Caco-2 (cell line): ENCODE measurements around the gene KRT1. TPM values are rescaled to one million over a fixed set of nuclear protein-coding genes. Genes with fewer than 3 reads are reported as not detected.
A peak's percentile ranks its signal among the peaks of the same experiment; 100 is the strongest.

Source experiments
- BruUV-seq: library from RNA; stranded (reverse); fragments of 400-500 nt; replicated peaks from 2 replicates; lab custom pipeline; 2021; lab: Mats Ljungman, UMichigan
- CTCF ChIA-PET: fragments of 300-600 bp; sonication (Branson Sonifier 250); formaldehyde crosslinking; loops from one replicate; lab custom pipeline; 2022; ENCODE audit warnings: antibody characterized with exemption; lab: Charles Lee
- POLR2A ChIA-PET: fragments of 300-600 bp; sonication (Branson Sonifier 250); formaldehyde crosslinking; loops from one replicate; lab custom pipeline; 2022; ENCODE audit warnings: antibody characterized with exemption; lab: Charles Lee
- DNase-seq, 2 experiments: peaks; one replicate each; pipeline versions ENCODE4 v3.0.0 to v3.0.0-alpha.2; 2020 to 2022
- H3K27me3 ChIP-seq: replicated peaks from 2 replicates; pipeline ENCODE4 v1.6.0; 2011; ENCODE audit warnings: low read length; ENCODE audit not compliant: control insufficient read depth, insufficient read depth
- H3K36me3 ChIP-seq: 2 replicates; pipeline ENCODE4 v1.5.1; 2011; ENCODE audit warnings: low read length; ENCODE audit not compliant: control insufficient read depth, insufficient read depth
- H3K4me1 ChIP-seq: fragments of 250-450 bp; sonication (Bioruptor Pico); 2 replicates; pipeline ENCODE4 v1.5.1; 2020; ENCODE audit warnings: mild to moderate bottlenecking
- H3K4me3 ChIP-seq: 2 replicates; pipeline ENCODE4 v1.5.1; 2011; ENCODE audit warnings: low read depth, mild to moderate bottlenecking, control low read depth, low read length
- H3K9me3 ChIP-seq: fragments of 250-450 bp; sonication (Bioruptor Pico); 2 replicates; pipeline ENCODE4 v1.5.1; 2020; ENCODE audit warnings: mild to moderate bottlenecking, moderate library complexity
- H3K27ac Mint-ChIP-seq: one replicate; pipeline ENCODE4 v1.8.0; 2022; ENCODE audit warnings: mixed read lengths; ENCODE audit not compliant: unreplicated experiment
- H3K27me3 Mint-ChIP-seq: one replicate; pipeline ENCODE4 v1.8.0; 2022; ENCODE audit warnings: mixed read lengths; ENCODE audit not compliant: insufficient read depth, unreplicated experiment
- H3K36me3 Mint-ChIP-seq: one replicate; pipeline ENCODE4 v1.8.0; 2022; ENCODE audit warnings: mild to moderate bottlenecking, mixed read lengths; ENCODE audit not compliant: insufficient read depth, unreplicated experiment
- H3K4me1 Mint-ChIP-seq: one replicate; pipeline ENCODE4 v1.8.0; 2022; ENCODE audit warnings: low read depth, mixed read lengths; ENCODE audit not compliant: unreplicated experiment
- H3K4me3 Mint-ChIP-seq: one replicate; pipeline ENCODE4 v1.8.0; 2022; ENCODE audit warnings: mild to moderate bottlenecking, moderate library complexity, mixed read lengths; ENCODE audit not compliant: unreplicated experiment
- H3K9me3 Mint-ChIP-seq: one replicate; pipeline ENCODE4 v1.8.0; 2022; ENCODE audit warnings: mixed read lengths; ENCODE audit not compliant: unreplicated experiment
- CTCF ChIP-seq, 2 experiments: fragments of 200-600 bp in 1 of 2; IDR thresholded peaks; 1 replicate in 1 of 2; 2 replicates in 1 of 2; pipeline versions ENCODE4 v1.5.1 to v1.8.0; 2011 to 2022; ENCODE audit warnings: antibody characterized with exemption in 1 of 2, control low read depth in 1 of 2, inconsistent platforms in 1 of 2, low read depth in 1 of 2, low read length in 1 of 2, mild to moderate bottlenecking in 1 of 2, moderate library complexity in 1 of 2; ENCODE audit not compliant: insufficient read depth in 1 of 2, severe bottlenecking in 1 of 2, unreplicated experiment in 1 of 2
- intact Hi-C: fragments of 100-400 bp; cut with micrococcal nuclease; formaldehyde crosslinking; loops from one replicate; pipeline ENCODE4 v1.10.0; 2022; ENCODE audit not compliant: unreplicated experiment
- total RNA-seq: library from RNA; stranded (reverse); gene quantifications from 2 replicates; pipeline ENCODE4 v1.2.3, GENCODE V29; 2022

KRT1 gene
- total RNA-seq, 1 experiment from 2014 or later, result 0.20 TPM

DNA sequence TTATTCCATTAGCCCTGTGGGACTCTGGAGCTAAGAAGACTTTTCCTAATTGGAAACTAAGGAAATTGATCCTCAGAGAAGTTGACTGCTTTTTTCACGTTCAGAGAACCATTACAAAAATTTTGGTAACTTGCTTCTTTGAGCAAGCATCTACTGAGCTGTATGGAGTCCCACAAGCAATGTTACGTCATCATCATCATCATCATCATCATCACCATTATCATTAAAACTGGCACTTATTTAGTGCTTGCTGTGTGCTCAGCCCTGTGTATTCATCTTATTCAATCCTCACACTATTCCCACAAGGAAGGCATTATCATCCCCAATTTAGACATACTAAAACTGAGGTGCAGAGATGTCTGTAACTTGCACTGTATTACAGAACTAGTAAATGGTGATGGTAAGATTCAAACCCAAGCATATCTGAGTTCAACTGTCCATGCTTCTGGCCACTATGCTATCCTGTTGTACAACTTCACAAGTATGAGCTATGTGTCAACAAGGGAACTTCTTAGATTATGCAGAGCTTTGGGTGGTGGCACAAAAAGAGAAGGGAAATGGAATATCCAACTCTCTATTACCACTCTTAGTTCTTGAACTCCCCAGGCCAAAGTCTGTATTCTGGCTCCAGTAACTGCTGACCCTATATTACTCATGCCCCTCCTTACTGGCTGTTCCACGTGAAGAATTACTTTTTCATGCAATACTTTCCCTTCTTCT, 6.3 kb downstream of the KRT1 start:
- Mint-ChIP-seq H3K4me1 (no peaks in the 10 kb centered on the region), H3K36me3 (no peaks in the 10 kb centered on the region), H3K4me3 (no peak overlapping the region), H3K27me3 (no peaks in the 10 kb centered on the region), H3K27ac (no peak overlapping the region), H3K9me3 (no peaks in the 10 kb centered on the region)
- no peaks in the 10 kb centered on the region for H3K36me3 ChIP-seq
- ChIA-PET CTCF (interaction anchor here (1.9 kb wide), 1 partner anchor 197 kb away, joined by 5 read pairs; no protein-coding TSS in a partner anchor), POLR2A (interaction anchor here (0.6 kb wide), 1 partner anchor 65 kb away, joined by 4 read pairs; no protein-coding TSS in a partner anchor)
- no peak for TF ChIP-seq CTCF (IDR thresholded peaks at IDR 0.05; ENCODE audit: insufficient read depth in 1 of 2, low read depth in 1 of 2, low read length in 1 of 2, severe bottlenecking in 1 of 2, unreplicated experiment in 1 of 2)
- intact Hi-C loops, result no loop called here
- H3K9me3 ChIP-seq, result no peaks in the 10 kb centered on the region
- DNase-seq, result no peak
- BruUV-seq, result no TSS peak
- peaks cover 27% of the 10 kb centered on the region for H3K4me1 ChIP-seq
- H3K27me3 ChIP-seq, result no peaks in the 10 kb centered on the region
- no peak overlapping the region for H3K4me3 ChIP-seq

DNA sequence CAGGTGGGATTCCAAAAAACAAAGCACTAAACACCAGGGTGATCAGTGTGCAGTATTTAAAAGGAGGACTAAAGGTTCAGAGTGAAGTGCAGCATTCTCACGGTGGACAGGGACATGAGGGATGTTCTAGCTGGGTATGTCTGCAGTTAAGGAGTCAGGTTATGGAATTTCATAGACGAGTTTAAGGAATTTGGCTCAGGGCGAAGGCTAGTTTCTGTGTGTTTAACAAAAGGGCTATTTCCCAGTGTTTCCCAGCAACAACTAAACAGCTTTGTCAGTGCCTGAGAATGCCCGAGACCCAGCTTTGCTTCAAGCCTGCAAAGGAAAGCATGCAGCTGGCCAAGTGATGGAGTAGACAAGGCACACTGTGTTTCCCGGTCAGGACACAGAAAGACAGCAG, 7.0 kb downstream of the KRT1 start:
- no peaks in the 10 kb centered on the region for H3K4me1 Mint-ChIP-seq
- peak in 1 of 2 experiments; percentile 26 for DNase-seq
- ChIA-PET CTCF (interaction anchor here (1.9 kb wide), 1 partner anchor 197 kb away, joined by 5 read pairs; no protein-coding TSS in a partner anchor), POLR2A (no interaction called here)
- no peaks in the 10 kb centered on the region for H3K27me3 ChIP-seq
- H3K4me3 Mint-ChIP-seq, result no peak overlapping the region
- H3K4me3 ChIP-seq, result no peak overlapping the region
- no TSS peak for BruUV-seq
- intact Hi-C loops, result no loop called here
- no peak for TF ChIP-seq CTCF (IDR thresholded peaks at IDR 0.05; ENCODE audit: insufficient read depth in 1 of 2, low read depth in 1 of 2, low read length in 1 of 2, severe bottlenecking in 1 of 2, unreplicated experiment in 1 of 2)
- no peaks in the 10 kb centered on the region for H3K9me3 Mint-ChIP-seq
- H3K9me3 ChIP-seq, result no peaks in the 10 kb centered on the region
- H3K4me1 ChIP-seq, result peaks cover 27% of the 10 kb centered on the region
- no peaks in the 10 kb centered on the region for H3K36me3 Mint-ChIP-seq
- no peaks in the 10 kb centered on the region for H3K36me3 ChIP-seq
- H3K27ac Mint-ChIP-seq, result no peak overlapping the region
- peaks cover 3% of the 10 kb centered on the region for H3K27me3 Mint-ChIP-seq

- no peaks in the 10 kb centered on the region for H3K36me3 ChIP-seq
- H3K9me3 ChIP-seq, result no peaks in the 10 kb centered on the region
- BruUV-seq, result no TSS peak
- H3K4me1 Mint-ChIP-seq, result no peaks in the 10 kb centered on the region
- POLR2A ChIA-PET, result interaction anchor here (0.7 kb wide), 1 partner anchor 630 kb away, joined by 3 read pairs; no protein-coding TSS in a partner anchor
- TF ChIP-seq CTCF (IDR thresholded peaks at IDR 0.05; ENCODE audit: insufficient read depth in 1 of 2, low read depth in 1 of 2, low read length in 1 of 2, severe bottlenecking in 1 of 2, unreplicated experiment in 1 of 2), result no peak
- no peak overlapping the region for H3K4me3 Mint-ChIP-seq
- DNase-seq, result peak; percentile 32 to 49
- H3K27me3 ChIP-seq, result no peaks in the 10 kb centered on the region
- no peak overlapping the region for H3K27ac Mint-ChIP-seq
- H3K9me3 Mint-ChIP-seq, result no peaks in the 10 kb centered on the region
- intact Hi-C loops, result no loop called here
- H3K36me3 Mint-ChIP-seq, result no peaks in the 10 kb centered on the region
- H3K4me1 ChIP-seq, result peaks cover 27% of the 10 kb centered on the region
- peaks cover 6% of the 10 kb centered on the region for H3K27me3 Mint-ChIP-seq
- H3K4me3 ChIP-seq, result no peak overlapping the region
- CTCF ChIA-PET, result interaction anchor here (1.9 kb wide), 1 partner anchor 198 kb away, joined by 5 read pairs; no protein-coding TSS in a partner anchor
These were observed 7.8 kb downstream of the KRT1 start for GRCh38 chr12:52672321-52672933.
